ENCODE measurements around the gene AVP.

The AVP gene

GRCh38 chr20:3111995-3112394 lies 27.5 kb upstream of the AVP start (continued):
- no peak for TF ChIP-seq CREB5 (CRISPR knock-in tag; IDR thresholded peaks at IDR 0.05; ENCODE audit: low read depth)

DNA sequence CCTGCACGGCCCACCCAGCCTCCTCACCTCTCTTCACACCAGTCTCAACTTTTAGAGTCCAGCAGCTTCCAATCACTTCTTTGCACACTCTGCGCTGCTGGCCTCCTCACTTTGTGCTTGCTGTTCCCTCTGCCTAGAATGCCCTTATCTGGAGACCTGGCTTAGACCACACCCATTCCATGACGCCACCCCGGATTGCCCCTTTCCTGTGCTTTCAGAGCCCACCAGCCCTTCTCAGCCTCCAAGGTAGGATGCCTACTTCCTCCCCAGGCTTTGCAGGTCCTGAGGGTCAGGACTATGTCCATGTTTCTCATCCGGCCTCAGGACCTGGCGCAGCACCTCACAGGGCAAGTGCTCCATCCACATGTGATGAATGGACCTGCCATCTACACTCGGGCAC lies 27.0 kb upstream of the AVP start:
- no peak for TF ChIP-seq ARNTL (CRISPR knock-in tag; IDR thresholded peaks at IDR 0.05; ENCODE audit: borderline replicate concordance, low read depth)
- no peak for TF ChIP-seq SNAI2 (CRISPR knock-in tag; IDR thresholded peaks at IDR 0.05)
- ATAC-seq: no peak

DNA sequence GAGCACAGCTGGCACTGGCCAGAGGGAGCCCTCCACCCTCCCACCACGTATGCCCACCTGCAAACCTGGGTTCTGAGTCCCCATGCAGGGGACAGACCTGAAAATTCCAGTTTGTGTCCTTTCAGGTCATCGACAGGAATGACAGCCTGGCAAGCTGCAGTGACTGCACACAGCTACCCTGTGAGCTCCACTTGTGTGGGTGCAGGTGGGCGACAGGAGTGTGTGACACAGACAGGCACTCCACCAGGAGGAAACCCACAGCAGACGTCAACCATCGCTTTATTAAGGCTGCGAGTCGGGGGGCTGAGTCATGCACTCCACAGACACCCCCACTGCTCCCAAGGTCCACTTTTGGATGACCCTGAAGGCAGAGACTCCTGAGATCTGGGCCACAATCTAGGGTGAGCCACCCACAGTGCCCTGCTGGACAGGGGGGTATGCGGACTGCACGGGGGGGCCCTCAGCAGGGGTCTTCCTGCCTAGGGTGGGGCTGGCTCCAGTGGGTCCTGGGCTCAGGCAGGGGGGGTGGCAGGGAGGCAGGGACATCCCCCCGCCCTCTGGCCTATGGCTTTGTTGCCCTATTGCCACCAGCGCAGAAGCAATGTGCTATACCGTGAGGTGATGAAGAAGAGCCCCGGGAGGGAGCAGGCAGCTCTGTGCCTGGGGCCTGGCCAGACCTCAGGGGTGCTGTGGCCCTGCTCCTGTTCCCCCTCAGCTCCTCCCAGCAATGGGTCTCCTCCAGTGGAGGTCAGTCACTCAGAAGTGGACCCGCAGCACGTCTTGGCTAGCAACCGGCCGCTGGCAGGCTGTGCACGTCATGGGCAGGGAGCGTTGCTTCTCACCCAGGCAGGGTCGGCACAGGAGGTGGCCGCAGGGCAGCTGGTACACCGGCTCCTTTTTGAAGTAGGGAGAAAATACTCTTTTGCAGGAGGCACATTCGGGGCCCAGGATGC lies 25.1 kb upstream of the AVP start:
- no peak for ATAC-seq

GRCh38 chr20:3107464-3108025 lies 23.0 kb upstream of the AVP start:
- no peak for ATAC-seq
- TF ChIP-seq ESRRG (CRISPR knock-in tag; IDR thresholded peaks at IDR 0.05): no peak
- no peak for TF ChIP-seq CSDC2 (CRISPR knock-in tag; IDR thresholded peaks at IDR 0.05)
- TF ChIP-seq ZC3H10 (CRISPR knock-in tag; IDR thresholded peaks at IDR 0.05): no peak
- TF ChIP-seq PPARA (CRISPR knock-in tag; IDR thresholded peaks at IDR 0.05; ENCODE audit: borderline replicate concordance): no peak
- TF ChIP-seq GLIS3 (CRISPR knock-in tag; IDR thresholded peaks at IDR 0.05): no peak
- TF ChIP-seq ZNF8 (CRISPR knock-in tag; IDR thresholded peaks at IDR 0.05): no peak
- TF ChIP-seq ISL1 (CRISPR knock-in tag; IDR thresholded peaks at IDR 0.05): no peak
- no peak for TF ChIP-seq TSHZ2 (CRISPR knock-in tag; IDR thresholded peaks at IDR 0.05)
- no peak for TF ChIP-seq TCF4 (CRISPR knock-in tag; IDR thresholded peaks at IDR 0.05; ENCODE audit: borderline replicate concordance)
- no peak for TF ChIP-seq ZNF70 (CRISPR knock-in tag; IDR thresholded peaks at IDR 0.05)
- TF ChIP-seq CREB5 (CRISPR knock-in tag; IDR thresholded peaks at IDR 0.05; ENCODE audit: low read depth): no peak
- TF ChIP-seq ZFP3 (CRISPR knock-in tag; IDR thresholded peaks at IDR 0.05): no peak
- TF ChIP-seq, protein P1, sequence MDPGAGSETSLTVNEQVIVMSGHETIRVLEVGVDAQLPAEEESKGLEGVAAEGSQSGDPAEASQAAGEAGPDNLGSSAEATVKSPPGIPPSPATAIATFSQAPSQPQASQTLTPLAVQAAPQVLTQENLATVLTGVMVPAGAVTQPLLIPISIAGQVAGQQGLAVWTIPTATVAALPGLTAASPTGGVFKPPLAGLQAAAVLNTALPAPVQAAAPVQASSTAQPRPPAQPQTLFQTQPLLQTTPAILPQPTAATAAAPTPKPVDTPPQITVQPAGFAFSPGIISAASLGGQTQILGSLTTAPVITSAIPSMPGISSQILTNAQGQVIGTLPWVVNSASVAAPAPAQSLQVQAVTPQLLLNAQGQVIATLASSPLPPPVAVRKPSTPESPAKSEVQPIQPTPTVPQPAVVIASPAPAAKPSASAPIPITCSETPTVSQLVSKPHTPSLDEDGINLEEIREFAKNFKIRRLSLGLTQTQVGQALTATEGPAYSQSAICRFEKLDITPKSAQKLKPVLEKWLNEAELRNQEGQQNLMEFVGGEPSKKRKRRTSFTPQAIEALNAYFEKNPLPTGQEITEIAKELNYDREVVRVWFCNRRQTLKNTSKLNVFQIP (CRISPR knock-in tag; IDR thresholded peaks at IDR 0.05; ENCODE audit: borderline replicate concordance, low read depth): no peak
- TF ChIP-seq PATZ1 (CRISPR knock-in tag; IDR thresholded peaks at IDR 0.05; ENCODE audit: borderline replicate concordance): no peak
- no peak for TF ChIP-seq BACH2 (CRISPR knock-in tag; IDR thresholded peaks at IDR 0.05; ENCODE audit: borderline replicate concordance)
- no peak for TF ChIP-seq ZNF565 (CRISPR knock-in tag; conservative IDR thresholded peaks at IDR 0.05; ENCODE audit: low read depth)
- TF ChIP-seq TOX (CRISPR knock-in tag; IDR thresholded peaks at IDR 0.05; ENCODE audit: borderline replicate concordance): no peak
- TF ChIP-seq, protein P2, sequence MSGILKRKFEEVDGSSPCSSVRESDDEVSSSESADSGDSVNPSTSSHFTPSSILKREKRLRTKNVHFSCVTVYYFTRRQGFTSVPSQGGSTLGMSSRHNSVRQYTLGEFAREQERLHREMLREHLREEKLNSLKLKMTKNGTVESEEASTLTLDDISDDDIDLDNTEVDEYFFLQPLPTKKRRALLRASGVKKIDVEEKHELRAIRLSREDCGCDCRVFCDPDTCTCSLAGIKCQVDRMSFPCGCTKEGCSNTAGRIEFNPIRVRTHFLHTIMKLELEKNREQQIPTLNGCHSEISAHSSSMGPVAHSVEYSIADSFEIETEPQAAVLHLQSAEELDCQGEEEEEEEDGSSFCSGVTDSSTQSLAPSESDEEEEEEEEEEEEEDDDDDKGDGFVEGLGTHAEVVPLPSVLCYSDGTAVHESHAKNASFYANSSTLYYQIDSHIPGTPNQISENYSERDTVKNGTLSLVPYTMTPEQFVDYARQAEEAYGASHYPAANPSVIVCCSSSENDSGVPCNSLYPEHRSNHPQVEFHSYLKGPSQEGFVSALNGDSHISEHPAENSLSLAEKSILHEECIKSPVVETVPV (CRISPR knock-in tag; IDR thresholded peaks at IDR 0.05): no peak
- no peak for TF ChIP-seq RARB (CRISPR knock-in tag; IDR thresholded peaks at IDR 0.05)

More for the DNA sequence above, 25.1 kb upstream of the AVP start:
- no peak for TF ChIP-seq SNAI2 (CRISPR knock-in tag; IDR thresholded peaks at IDR 0.05)
- TF ChIP-seq ISL1 (CRISPR knock-in tag; IDR thresholded peaks at IDR 0.05): no peak
- no peak for TF ChIP-seq ZFP30 (CRISPR knock-in tag; IDR thresholded peaks at IDR 0.05)
- TF ChIP-seq, protein P2 (CRISPR knock-in tag; IDR thresholded peaks at IDR 0.05): no peak
- no peak for TF ChIP-seq ZNF8 (CRISPR knock-in tag; IDR thresholded peaks at IDR 0.05)
- no peak for TF ChIP-seq GLIS3 (CRISPR knock-in tag; IDR thresholded peaks at IDR 0.05)
- TF ChIP-seq ESRRG (CRISPR knock-in tag; IDR thresholded peaks at IDR 0.05): no peak
- no peak for TF ChIP-seq RARB (CRISPR knock-in tag; IDR thresholded peaks at IDR 0.05)
- no peak for TF ChIP-seq CSDC2 (CRISPR knock-in tag; IDR thresholded peaks at IDR 0.05)
